ENCODE data around the gene ADD1. TPM values are rescaled to one million over a fixed set of nuclear protein-coding genes. Genes with fewer than 3 reads are reported as not detected.
A peak's percentile ranks its signal among the peaks of the same experiment; 100 is the strongest.

The ADD1 gene
- total and polyA plus RNA-seq, 12 donors, result 163 to 448 (median 214) TPM

- ATAC-seq, result no peak
- peak overlapping the region; percentile 77 to 99 (median 97) for H3K4me3 ChIP-seq
- H3K36me3 ChIP-seq, result peaks cover 0 to 27% (median 8%) of the 10 kb centered on the region in 9 donors
- H3K9me3 ChIP-seq, result no peaks in the 10 kb centered on the region
- 45 to 51% methylated on average over 14 of the region's 14 CpGs for WGBS, 2 donors
- H3K27ac ChIP-seq, result peak overlapping the region in 5 of 10 donors; percentile 88 to 95 (median 93)
- intact Hi-C loops (cut with DNase I), result loop anchor here in 3 of 10 donors (2.0 to 10.0 kb wide), 4 partner anchors 73 to 547 kb away; partner anchors contain the start of genes CFAP99 (in 1 of the 3), TNIP2 (in 1 of the 3) and ZFYVE28 (in 1 of the 3)
- peaks cover 9 to 38% (median 25%) of the 10 kb centered on the region in 9 donors for H3K4me1 ChIP-seq
- DNase-seq, result no peak
- H3K27me3 ChIP-seq, result no peaks in the 10 kb centered on the region
- no peak for TF ChIP-seq CTCF (IDR thresholded peaks at IDR 0.05)
These were observed 118.3 kb downstream of the ADD1 start for GRCh38 chr4:2961811-2962441.

- Histone ChIP-seq H3K27me3 (no peaks in the 10 kb centered on the region), H3K36me3 (peaks cover 0 to 20% (median 4%) of the 10 kb centered on the region in 9 donors), H3K4me3 (peak overlapping the region; percentile 77 to 99 (median 97)), H3K9me3 (no peaks in the 10 kb centered on the region), H3K27ac (peak overlapping the region; percentile 86 to 95 (median 92)), H3K4me1 (peaks cover 9 to 38% (median 25%) of the 10 kb centered on the region in 9 donors)
- intact Hi-C loops (cut with DNase I), result loop anchor here in 3 of 10 donors (2.0 to 10.0 kb wide), 4 partner anchors 72 to 548 kb away; partner anchors contain the start of genes CFAP99 (in 1 of the 3), TNIP2 (in 1 of the 3) and ZFYVE28 (in 1 of the 3)
- WGBS, 2 donors, result 0% methylated on average over 40 of the region's 40 CpGs
- peak; percentile 24 to 60 (median 42) for ATAC-seq
- peak in 1 of 2 donors; percentile 26 for DNase-seq
- no peak for TF ChIP-seq CTCF (IDR thresholded peaks at IDR 0.05)
These were observed 119.0 kb downstream of the ADD1 start for GRCh38 chr4:2962614-2963174.

GRCh38 chr4:2963175-2963965 is 119.7 kb downstream of the ADD1 start, which contains the start of the genes GRK4 and NOP14:
GRK4 (plus strand) TSS chr4:2963571; CDS start chr4:2964071, 500 bp downstream.
NOP14 (minus strand) TSS chr4:2963406; CDS start chr4:2963319, 87 bp downstream.
- peak within 1 kb of the TSS; percentile 77 to 99 (median 97) for H3K4me3 ChIP-seq
- peaks cover 0 to 13% (median 2%) of the 10 kb centered on the region in 9 donors for H3K36me3 ChIP-seq
- ATAC-seq (peak; percentile 97 to 99 (median 98)), DNase-seq (peak; percentile 97 to 98)
- H3K27me3 ChIP-seq, result no peaks in the 10 kb centered on the region
- peak within 1 kb of the TSS; percentile 86 to 95 (median 92) for H3K27ac ChIP-seq
- peaks cover 9 to 36% (median 25%) of the 10 kb centered on the region in 9 donors for H3K4me1 ChIP-seq
- peak in 8 of 9 donors; percentile 21 to 64 (median 41) for TF ChIP-seq CTCF (IDR thresholded peaks at IDR 0.05)
- WGBS, 2 donors, result 0 to 1% methylated on average over 89 to 104 of the region's 105 CpGs
- intact Hi-C loops (cut with DNase I), result loop anchor here in 3 of 10 donors (2.0 to 10.0 kb wide), 4 partner anchors 71 to 549 kb away; partner anchors contain the start of genes CFAP99 (in 1 of the 3), TNIP2 (in 1 of the 3) and ZFYVE28 (in 1 of the 3)
- H3K9me3 ChIP-seq, result no peaks in the 10 kb centered on the region

Data from heart right ventricle (tissue), 16 donors.